Stimulated activated CD4-positive, alpha-beta T cell treated with anti-CD3 and anti-CD28 coated beads, Interleukin-12 subunit alpha, Interleukin-12 subunit beta, amount 100 ng/mL, for 4 hours (primary cell): ENCODE results near the gene RTN1.

Source experiments
- DNase-seq: peaks from one replicate; pipeline ENCODE4 v3.0.0-alpha.2; 2020

Gene RTN1

GRCh38 chr14:59849411-59850130 is 21.0 kb downstream of the RTN1 start:
- DNase-seq, result no peak

GRCh38 chr14:59848671-59849070 is 21.9 kb downstream of the RTN1 start:
- no peak for DNase-seq

- no peak for DNase-seq
Measured at GRCh38 chr14:59847711-59848110, 22.9 kb downstream of the RTN1 start.

GRCh38 chr14:59846595-59846994 is 24.0 kb downstream of the RTN1 start:
- no peak for DNase-seq

- DNase-seq, result no peak
Measured at GRCh38 chr14:59845245-59845644, 25.3 kb downstream of the RTN1 start.

GRCh38 chr14:59844186-59844812 is 26.3 kb downstream of the RTN1 start:
- no peak for DNase-seq

GRCh38 chr14:59836116-59836515 is 34.5 kb downstream of the RTN1 start:
- DNase-seq, result no peak

GRCh38 chr14:59832653-59833294 is 37.8 kb downstream of the RTN1 start:
- no peak for DNase-seq

GRCh38 chr14:59831121-59831730 is 39.4 kb downstream of the RTN1 start:
- no peak for DNase-seq

GRCh38 chr14:59830338-59830734 is 40.2 kb downstream of the RTN1 start:
- no peak for DNase-seq

- DNase-seq, result no peak
Measured at GRCh38 chr14:59829469-59830337, 40.9 kb downstream of the RTN1 start.

GRCh38 chr14:59828276-59828675 is 42.3 kb downstream of the RTN1 start:
- no peak for DNase-seq

GRCh38 chr14:59827401-59827800 is 43.2 kb downstream of the RTN1 start:
- DNase-seq, result no peak

GRCh38 chr14:59826150-59826549 is 44.4 kb downstream of the RTN1 start:
- DNase-seq, result no peak

GRCh38 chr14:59823179-59823578 is 47.4 kb downstream of the RTN1 start:
- DNase-seq, result no peak

- DNase-seq, result no peak
Measured at GRCh38 chr14:59819446-59820088, 51.0 kb downstream of the RTN1 start.

- no peak for DNase-seq
Measured at GRCh38 chr14:59816941-59817340, 53.6 kb downstream of the RTN1 start.

- DNase-seq, result no peak
Measured at GRCh38 chr14:59814988-59815387, 55.6 kb downstream of the RTN1 start.

GRCh38 chr14:59811815-59812214 is 58.8 kb downstream of the RTN1 start:
- no peak for DNase-seq

GRCh38 chr14:59811073-59811472 is 59.5 kb downstream of the RTN1 start:
- DNase-seq, result no peak

GRCh38 chr14:59803052-59803540 is 67.5 kb downstream of the RTN1 start:
- DNase-seq, result no peak

- DNase-seq, result no peak
Measured at GRCh38 chr14:59788176-59788575, 82.4 kb downstream of the RTN1 start.
